ENCODE data around the gene PGAP2.
A peak's percentile ranks its signal among the peaks of the same experiment; 100 is the strongest.
"Not testable (repeated sequence)": the region's sequence is repeated elsewhere in the genome, so short reads cannot be mapped to it uniquely, and the experiment has no call there.

Gene PGAP2

GRCh38 chr11:3807909-3808860 lies at the start of gene PGAP2:
Gene PGAP2 (plus strand): TSS chr11:3808560. CDS start chr11:3811260, 2,700 bp downstream.
- DNase-seq (ENCODE audit: low spot score), result peak; percentile 52

DNA sequence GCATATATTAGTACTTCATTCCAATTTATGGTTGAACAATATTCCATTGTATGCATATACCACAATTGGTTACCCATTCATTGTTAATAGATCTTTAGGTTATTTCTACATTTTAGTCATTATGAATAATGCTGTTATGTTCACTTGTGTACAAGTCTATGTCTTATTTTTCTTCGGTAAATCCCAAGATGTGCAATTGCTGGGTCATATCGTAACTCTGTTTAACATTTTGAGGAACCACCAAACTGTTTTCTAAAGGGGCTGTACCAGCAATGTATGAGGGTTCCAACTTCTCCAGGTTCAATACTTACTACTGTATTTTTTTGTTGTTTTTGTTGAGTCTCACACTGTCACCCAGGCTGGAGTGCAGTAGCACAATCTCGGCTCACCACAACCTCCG lies 44.1 kb upstream of the PGAP2 start:
- DNase-seq (ENCODE audit: low spot score), result no peak

DNA sequence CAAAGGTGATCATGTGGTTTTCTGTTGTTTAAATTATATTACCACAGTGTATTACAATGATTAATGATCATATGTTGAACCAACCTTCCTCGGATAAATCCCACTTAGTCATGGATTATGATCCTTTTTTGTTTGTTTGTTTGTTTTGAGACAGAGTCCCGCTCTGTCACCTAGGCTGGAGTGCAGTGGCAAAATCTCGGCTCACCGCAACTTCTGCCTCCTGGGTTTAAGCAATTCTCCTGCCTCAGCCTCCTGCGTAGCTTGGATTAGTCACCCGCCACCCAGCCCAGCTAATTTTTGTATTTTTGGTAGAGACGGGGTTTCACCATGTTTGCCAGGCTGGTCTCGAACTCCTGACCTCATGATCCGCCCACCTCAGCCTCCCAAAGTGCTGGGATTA lies 41.5 kb upstream of the PGAP2 start:
- DNase-seq (ENCODE audit: low spot score), result not testable (repeated sequence)

DNA sequence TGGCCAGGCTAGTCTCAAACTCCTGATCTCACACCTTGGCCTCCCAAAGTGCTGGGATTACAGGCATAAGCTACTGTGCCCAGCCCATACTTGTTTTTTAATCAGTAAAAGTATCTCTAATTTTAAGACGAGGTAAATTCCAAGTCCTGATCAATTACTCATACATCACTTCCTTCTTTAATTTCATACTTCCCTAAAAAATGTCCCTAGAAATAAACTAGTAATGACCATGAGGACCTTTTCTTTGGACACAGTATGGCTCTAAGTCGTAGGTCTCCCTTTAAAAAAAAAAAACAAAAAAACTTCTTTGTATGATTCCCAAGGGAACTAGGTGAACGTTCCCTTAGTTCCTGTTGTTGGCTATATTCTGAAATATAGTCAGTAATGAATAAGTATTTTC lies 40.8 kb upstream of the PGAP2 start:
- DNase-seq (ENCODE audit: low spot score), result no peak

- DNase-seq (ENCODE audit: low spot score), result no peak
Observed at GRCh38 chr11:3773180-3773579, 35.2 kb upstream of the PGAP2 start.

GRCh38 chr11:3775736-3776406 lies 32.5 kb upstream of the PGAP2 start:
- DNase-seq (ENCODE audit: low spot score), result no peak

GRCh38 chr11:3781423-3781822 lies 26.9 kb upstream of the PGAP2 start:
- no peak for DNase-seq (ENCODE audit: low spot score)

DNA sequence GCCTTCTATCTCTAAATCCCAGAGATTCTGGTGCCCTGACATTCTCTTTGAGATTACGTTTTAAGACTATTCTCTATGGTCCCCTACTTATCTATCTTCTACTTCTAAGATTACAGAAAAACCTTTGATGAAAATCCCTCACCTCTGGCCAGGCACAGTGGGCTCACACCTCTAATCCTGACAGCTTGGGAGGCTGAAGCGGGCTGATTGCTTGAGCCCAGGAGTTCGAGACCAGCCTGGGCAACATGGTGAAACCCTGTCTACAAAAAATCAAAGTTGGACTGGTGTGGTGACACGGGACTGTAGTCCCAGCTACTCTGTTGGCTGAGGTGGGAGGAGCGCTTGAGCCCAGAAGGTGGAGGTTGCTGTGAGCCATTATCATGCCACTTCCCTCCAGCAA lies 25.4 kb upstream of the PGAP2 start:
- DNase-seq (ENCODE audit: low spot score), result no peak

DNA sequence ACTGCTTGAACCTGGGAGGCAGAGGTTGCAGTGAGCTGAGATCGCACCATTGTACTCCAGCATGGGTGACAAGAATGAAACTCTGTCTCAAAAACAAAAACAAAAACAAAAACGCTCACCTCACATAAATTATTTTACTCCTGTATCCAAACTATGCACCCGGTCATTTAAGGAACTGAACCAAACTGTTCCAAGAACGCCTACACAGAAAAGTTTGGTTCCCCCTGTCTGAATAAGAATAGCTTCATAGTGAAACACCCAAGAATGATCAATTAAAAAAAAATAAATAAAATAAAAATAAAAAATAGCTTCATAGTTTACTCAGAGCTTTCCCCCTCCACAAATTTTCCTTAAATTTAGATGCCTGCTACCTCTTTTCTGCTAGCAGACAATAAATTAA lies 24.7 kb upstream of the PGAP2 start:
- no peak for DNase-seq (ENCODE audit: low spot score)

GRCh38 chr11:3786781-3787428 lies 21.5 kb upstream of the PGAP2 start:
- no peak for DNase-seq (ENCODE audit: low spot score)

GRCh38 chr11:3794387-3794786 lies 14.0 kb upstream of the PGAP2 start:
- not testable (repeated sequence) for DNase-seq (ENCODE audit: low spot score)

DNA sequence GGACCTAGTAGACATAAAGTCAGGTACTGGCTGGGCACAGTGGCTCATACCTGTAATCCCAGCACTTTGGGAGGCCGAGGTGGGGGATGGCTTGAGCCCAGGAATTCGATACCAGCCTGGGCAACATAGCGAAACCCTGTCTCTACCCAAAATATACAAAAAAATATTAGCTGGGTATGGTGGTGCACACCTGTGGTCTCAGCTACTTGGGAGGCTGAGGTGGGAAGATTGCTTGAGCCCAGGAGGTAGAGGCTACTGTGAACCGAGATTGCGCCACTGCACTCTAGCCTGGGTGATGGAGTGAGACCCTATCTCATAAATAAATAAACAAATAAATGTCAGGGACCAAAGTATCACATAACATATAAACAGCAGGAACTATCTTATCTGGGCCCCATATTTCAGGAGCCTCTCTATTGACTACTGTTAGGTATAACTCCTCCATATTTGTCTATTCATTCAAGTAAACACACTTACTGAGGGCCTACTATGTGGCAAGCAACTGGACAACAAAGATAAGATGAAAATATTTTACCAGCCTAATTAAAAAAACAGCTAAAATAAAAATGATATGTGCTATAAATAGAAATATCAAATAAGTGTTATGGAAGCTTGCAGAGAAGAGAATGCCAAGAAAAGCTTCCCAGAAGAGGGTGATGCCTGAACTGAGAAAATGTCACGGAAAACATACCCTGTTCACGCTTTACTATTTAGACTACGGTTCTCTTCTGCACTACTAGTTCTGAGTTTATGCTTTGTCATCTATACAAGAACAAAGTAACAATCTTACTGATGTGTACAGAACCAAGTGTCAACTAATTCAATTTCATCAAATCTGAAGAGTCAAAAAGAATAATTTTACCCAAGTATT lies 13.0 kb upstream of the PGAP2 start:
- no peak for DNase-seq (ENCODE audit: low spot score)

DNA sequence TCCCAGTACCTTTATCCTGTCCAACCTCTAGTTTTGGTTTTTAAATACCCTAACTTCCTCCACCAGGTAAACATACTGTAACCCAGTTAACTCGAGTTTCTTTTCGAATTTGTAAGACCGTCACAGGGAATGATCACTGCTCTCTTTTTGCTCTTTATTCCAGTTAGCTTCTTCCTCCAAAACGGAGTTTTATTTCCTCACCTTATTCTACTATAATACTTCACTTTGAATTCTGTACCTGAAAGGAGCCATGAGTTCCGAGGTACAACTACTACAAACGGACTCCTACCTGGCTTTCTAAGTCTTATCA lies 12.4 kb upstream of the PGAP2 start:
- DNase-seq (ENCODE audit: low spot score), result no peak

- DNase-seq (ENCODE audit: low spot score), result no peak
Observed at GRCh38 chr11:3796346-3796745, 12.0 kb upstream of the PGAP2 start.

- DNase-seq (ENCODE audit: low spot score), result no peak
Observed at GRCh38 chr11:3796801-3797328, 11.5 kb upstream of the PGAP2 start.

DNA sequence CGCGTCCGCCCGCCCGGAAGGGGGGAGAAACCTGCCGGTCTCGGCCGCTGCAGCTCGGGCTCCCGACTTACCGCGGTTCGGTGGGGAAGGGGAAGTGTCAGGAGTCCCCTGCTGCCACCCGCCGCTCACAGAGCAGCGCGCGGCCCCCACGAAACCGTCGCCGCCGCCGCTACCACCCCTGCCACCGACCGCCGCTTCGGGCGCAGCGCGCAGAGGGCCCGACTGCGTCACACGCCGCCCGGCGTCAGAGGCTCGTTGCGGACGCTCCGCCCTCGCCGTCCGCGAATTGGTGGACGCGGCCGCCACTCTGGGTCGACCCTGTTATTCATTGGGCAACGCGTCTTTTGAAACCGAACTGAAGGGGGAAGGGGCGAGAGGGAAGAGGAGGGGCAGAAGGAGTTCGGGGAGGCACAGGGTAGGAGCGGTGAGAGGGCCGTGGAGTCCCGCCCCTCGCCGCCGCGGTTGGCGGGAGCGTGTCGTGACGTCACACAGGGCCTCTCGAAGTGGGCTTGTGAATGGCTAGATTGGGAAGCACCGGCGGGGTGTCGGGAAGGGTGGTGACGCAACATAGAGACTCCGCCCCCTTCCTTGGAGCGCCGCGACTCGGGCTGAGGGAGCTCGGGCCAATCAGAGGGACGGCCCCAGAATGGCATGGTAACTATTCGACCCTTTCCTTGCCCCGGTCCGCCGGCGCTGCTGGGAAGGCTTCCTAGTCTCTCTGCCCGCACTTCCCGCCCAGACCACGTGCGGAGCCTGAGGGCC lies 10.8 kb upstream of the PGAP2 start, which contains the start of gene NUP98:
Gene NUP98, minus strand, starts transcription at position 226 of the 762 bp plus-strand sequence. CDS start 15,437 bp downstream, outside the sequence.
- DNase-seq (ENCODE audit: low spot score), result peak; percentile 100

GRCh38 chr11:3799143-3799542 lies 9.2 kb upstream of the PGAP2 start:
- DNase-seq (ENCODE audit: low spot score), result no peak

DNA sequence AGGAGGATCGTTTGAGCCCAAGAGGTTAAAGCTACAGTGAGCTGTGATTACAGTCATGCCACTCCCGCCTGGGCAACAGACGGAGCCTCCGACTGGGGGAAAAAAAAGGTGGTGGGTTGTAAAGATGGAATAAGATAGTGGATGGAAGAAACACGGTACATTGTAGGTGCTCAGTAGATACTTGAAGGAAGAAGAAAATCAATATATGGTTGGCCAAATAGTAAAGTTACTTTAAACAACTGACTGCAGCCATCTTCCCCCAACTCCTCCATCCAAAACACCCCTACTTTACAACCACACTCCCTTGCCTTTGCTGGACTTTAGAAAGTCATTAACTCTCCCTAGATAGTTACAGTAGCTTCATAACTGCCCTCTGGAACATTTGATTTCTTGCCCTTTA lies 8.5 kb upstream of the PGAP2 start:
- no peak for DNase-seq (ENCODE audit: low spot score)

DNA sequence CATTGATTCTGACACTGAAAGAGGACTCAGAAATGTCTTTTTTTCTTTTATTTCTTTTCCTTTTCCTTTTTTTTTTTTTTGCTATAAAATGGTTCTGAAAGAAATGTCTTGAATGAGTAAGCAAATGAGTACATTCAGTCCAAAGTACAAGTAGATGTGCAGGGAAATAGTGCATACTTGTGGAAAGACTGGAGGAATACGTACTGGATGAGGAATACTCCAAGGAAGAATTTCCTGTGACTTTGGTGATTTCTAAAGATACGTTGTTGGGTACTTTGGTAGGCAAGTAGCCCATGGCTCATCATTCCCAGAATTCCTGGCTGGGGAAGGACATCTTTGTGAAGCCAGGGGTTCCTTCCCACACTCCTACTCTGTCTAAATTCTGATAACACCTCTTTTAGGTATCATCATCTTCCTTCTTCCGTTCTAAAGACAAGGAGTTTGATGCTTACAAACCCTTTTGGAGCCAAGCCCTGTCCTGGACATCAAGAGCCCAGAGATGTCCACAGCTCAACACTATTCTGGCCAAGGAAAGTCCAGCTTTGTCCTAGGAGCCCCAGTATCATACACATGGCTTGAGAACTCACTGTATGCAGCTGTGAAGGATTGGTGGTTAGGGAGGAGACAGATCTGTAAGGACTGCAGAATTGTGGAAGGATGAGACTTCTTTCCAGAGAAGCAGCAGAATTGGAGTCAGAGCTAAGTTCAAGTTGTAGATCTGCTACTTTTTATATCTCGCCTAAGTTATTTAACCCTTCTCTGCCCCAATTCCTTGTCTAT lies 6.2 kb upstream of the PGAP2 start:
- no peak for DNase-seq (ENCODE audit: low spot score)

Data from CD4-positive, alpha-beta T cell treated with Interleukin-6 at 100 ng/mL for 8 hours (primary cell).